GM21737 (cell line): Measurements from ENCODE around the gene HLA-DMA.

Source experiments
- ATAC-seq: cut with Tn5 transposase; IDR thresholded peaks from one replicate; pipeline ENCODE4 v1.9.1; 2021; ENCODE audit warnings: mild to moderate bottlenecking, moderate library complexity; ENCODE audit not compliant: unreplicated experiment

The HLA-DMA gene

GRCh38 chr6:32933661-32934085 lies 19.2 kb downstream of the HLA-DMA start:
- ATAC-seq: no peak

DNA sequence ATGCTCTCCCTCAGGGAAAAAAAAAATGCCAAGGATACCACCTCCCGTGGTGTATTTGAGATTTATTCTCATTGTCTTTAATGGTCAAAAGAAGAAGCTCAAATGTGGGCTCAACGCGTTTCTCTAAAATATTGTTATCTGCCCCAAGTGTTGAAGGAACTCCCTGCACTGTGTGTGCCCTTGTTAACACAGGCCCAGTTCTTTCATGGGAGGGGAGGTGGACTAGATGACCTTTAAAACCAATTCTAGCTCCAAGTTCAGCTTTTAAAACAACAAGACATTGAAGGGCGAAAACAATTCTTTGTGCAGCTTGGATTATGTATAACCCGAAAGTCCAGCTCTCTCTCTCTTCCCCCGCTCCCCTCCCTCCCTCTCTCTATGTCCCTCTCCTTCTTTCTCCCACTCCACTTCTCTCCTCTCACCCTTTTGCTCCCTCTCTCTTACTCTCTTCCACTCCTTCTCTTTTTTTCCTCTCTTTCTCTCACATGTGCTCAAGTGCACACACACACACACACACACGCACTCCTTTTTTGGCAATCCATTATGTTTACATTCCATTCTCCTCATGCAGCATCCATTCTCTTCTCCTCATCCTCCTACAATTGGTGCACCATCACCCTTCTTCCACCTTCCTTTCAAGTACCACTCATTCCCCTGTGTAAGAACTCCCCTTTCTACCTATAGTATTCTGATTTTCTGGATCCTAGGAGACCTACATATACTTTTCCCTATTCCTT lies 20.6 kb downstream of the HLA-DMA start:
- no peak for ATAC-seq

DNA sequence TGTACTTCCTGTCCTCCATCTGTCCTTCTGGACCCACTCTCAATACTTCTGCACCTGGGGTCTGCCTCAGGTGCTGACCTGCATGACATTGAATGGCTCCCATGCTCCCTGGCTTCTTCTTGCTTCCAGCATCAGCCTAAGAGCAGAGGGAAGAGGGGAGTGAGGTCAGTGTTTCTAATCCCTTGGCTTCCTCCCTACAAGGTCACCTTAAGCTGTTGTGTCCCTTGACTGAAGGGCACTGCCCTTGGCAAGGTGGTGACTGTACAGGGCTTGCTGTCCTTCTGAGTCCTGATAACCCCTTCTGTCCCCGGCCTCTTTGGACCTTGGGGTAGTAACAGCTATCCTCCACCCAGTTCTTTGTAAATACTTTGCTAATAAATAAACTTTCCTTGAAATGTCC lies 21.7 kb downstream of the HLA-DMA start:
- no peak for ATAC-seq

DNA sequence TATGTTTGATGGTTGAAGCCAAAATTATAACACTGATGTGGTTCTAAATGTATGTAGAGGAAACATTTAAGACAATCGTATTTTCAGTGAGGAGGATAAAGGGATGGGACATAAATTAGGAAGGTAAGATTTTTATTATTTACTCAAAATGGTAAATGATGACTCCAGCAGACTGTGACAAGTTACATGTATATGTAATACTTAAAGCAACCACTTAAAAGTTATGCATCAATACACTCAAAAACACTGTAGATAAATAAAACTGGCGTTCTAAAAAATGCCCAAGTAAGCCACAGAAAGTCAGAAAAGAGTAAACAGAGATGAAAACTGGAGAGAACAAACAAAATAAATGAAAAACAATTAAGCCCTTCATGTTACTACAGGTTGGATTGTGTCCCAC lies 30.8 kb downstream of the HLA-DMA start:
- ATAC-seq: no peak

DNA sequence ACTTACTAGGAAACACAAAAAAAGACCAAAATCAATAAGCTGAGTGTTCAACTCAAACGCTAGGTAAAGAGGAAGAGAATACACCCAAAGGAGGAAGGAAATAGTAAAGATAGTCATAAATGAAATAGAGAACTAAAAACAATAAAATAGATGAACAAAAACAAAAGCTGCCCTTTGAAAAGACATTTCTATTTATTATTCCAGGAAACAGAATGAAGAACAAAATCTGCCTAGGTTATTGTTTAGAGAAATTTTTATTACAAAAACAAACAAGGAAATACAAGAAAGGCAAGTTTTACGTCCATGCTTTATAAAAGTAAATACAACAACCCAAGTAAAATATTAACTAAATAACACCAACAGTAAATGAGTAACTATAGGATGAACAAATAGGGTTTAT lies 32.2 kb downstream of the HLA-DMA start:
- ATAC-seq: no peak

DNA sequence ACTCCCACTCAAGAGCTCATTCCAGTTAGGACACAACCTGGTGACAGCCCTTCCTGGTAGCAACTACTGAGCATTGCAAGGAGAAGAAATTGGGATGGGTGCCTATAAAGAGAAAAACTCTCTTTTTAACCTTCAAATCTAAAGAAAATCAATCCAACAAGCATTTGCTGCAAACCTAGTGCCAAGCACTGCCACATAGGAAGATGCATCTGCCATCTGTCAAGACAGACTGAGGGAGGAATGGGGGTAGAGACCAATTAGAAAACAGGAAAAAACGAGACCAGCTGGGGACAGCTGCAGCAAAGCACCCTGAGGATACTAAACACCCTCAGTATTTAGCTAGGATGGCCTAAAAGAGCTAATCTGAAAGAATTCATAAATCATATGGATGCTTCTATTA lies 39.9 kb downstream of the HLA-DMA start:
- no peak for ATAC-seq

DNA sequence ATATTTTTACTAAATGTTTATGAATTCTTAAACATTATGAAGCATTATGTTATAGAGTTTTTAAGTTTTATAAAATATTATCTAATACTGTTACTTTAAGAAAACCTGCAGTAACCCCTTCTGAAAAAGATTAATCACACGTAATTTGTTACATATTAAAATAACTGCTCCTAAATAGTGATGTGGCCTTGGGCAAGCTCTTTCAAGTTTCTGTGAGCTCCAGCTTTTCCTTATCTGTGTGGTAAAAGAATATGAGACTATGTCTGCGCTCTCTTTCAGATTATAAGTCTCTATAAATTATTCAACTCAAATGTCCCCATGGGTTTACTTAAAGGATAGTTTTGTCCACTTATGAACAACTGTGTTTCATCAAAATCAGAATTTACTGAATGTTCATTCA lies 44.0 kb downstream of the HLA-DMA start:
- ATAC-seq: no peak

GRCh38 chr6:32906539-32906938 lies 46.4 kb downstream of the HLA-DMA start:
- no peak for ATAC-seq

GRCh38 chr6:32905078-32905477 lies 47.8 kb downstream of the HLA-DMA start:
- no peak for ATAC-seq

DNA sequence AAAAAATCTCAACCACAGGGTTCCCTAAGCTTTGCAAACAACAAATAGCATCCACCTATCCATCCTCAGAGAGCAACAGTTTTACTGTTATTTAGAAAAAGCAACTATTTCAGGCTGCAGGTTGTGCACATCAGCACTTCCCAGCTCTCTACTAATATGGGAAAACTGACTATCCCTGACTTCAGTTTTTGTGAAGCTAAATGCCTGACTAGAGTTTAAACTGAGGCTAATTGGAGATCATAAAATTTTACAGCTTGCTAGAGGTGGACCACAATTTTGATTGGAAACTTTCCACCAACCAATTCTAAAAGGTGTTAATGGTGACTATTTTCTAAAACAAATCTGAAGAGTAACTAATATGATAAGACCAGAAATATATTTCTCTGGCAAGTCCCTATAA lies 48.9 kb downstream of the HLA-DMA start:
- ATAC-seq: no peak
